Uterus (tissue), 4 donors: Measurements from ENCODE around the gene HSPA12A. TPM values are rescaled to one million over a fixed set of nuclear protein-coding genes. Genes with fewer than 3 reads are reported as not detected.

Experiments
- DNase-seq, 2 donors: peaks; one replicate each; pipeline ENCODE4 v3.0.0-alpha.2; 2019 to 2020
- H3K27ac ChIP-seq, 2 donors: fragments of 200-600 bp; sonication (generic); 1 replicate in 1 of 2; 2 replicates in 1 of 2; pipeline ENCODE4 v1.5.1; 2016 to 2018
- H3K27me3 ChIP-seq, 2 donors: fragments of 200-600 bp; sonication (generic); one replicate each; pipeline ENCODE4 v1.5.1; 2018 to 2019; ENCODE audit warnings: control low read depth in 1 of 2
- H3K36me3 ChIP-seq, 2 donors: fragments of 200-600 bp; sonication (generic); one replicate each; pipeline ENCODE4 v1.5.1; 2019; ENCODE audit warnings: control low read depth in 1 of 2
- H3K4me1 ChIP-seq, 2 donors: fragments of 200-600 bp; sonication (generic); one replicate each; pipeline ENCODE4 v1.5.1; 2018 to 2019; ENCODE audit warnings: control low read depth in 1 of 2
- H3K4me3 ChIP-seq, 2 donors: fragments of 200-600 bp; sonication (generic); 1 replicate in 1 of 2; 2 replicates in 1 of 2; pipeline ENCODE4 v1.5.1; 2018 to 2019; ENCODE audit warnings: mild to moderate bottlenecking in 1 of 2
- H3K9me3 ChIP-seq, 2 donors: fragments of 200-600 bp; sonication (generic); one replicate each; pipeline ENCODE4 v1.5.1; 2019; ENCODE audit warnings: control low read depth in 1 of 2
- CTCF ChIP-seq, 4 experiments: fragments of 200-600 bp in 2 of 4; fragments of 450-650 bp in 2 of 4; sonication (generic) in 2 of 4; IDR thresholded peaks; one replicate each; pipeline ENCODE4 v1.5.1; 2016 to 2019; ENCODE audit warnings: antibody characterized with exemption in 4 of 4, mild to moderate bottlenecking in 2 of 4, moderate library complexity in 1 of 4
- POLR2A ChIP-seq, 2 donors: fragments of 450-650 bp; IDR thresholded peaks; one replicate each; pipeline ENCODE4 v1.6.1; 2016; ENCODE audit warnings: antibody characterized with exemption in 2 of 2, mild to moderate bottlenecking in 1 of 2, moderate library complexity in 1 of 2
- intact Hi-C: fragments of 100-400 bp; cut with DNase I; formaldehyde crosslinking; loops from one replicate; pipeline ENCODE4 v1.15.1; 2023; ENCODE audit warnings: low total_unique reads
- total RNA-seq, 4 donors: library from RNA; depleted of rRNA in 3 of 4; stranded (reverse); fragments of >200 nt in 3 of 4; gene quantifications; one replicate each; pipeline versions ENCODE4 v1.1.0 to v1.2.4, GENCODE V29; 2014 to 2023
- donor health status: DM: yes; HTN: yes; CAD: no.

Gene HSPA12A
- 10 to 100 TPM in 2 of 4 donors, 1 to 10 TPM in 2; 4.9 to 32.0 (median 16.0) TPM for total RNA-seq

DNA sequence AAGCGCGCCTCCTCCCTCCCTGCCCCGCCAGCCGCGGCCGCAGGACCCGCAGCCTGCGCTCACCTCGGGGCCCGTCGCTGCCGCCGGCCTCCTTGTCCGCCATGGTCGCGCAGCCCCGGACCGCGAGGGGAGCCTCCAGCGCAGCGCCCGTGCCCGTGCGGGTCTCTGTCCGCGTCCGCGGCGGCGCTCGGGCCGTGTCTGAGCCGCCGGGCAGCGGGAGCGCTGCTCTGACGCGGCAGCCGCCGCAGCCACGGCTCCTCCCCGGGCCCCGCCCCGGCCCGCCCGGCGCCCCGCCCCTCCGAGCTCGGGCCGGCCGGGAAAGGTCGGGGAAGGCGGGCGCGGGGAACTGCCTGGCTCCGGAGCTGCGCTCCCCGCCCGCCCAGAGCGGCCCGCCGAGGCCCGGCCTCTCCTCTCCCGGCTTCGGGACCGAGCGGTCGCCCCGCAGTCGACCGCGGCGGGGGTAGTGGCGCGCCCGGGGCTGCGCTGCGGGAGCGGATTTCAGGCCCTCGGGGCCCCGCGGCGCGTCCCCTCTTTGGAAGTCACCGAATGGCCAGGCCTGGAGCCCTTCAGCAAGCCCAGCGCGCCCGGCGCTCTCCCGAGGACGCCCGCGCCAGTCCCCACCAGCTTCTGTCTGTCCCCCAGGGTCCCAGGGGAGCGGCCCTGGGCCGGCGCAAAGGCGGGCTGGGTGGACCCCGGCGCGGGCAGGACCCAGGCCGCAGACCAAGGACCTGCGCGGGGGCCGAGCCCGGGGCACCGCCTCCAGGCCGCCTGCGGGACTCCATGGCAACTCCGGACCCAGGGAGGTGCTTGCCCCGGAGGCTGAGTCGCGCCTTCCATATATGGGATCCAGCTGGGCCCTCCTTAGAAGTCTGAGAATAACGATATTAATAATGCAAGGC is at the start of gene HSPA12A:
Gene HSPA12A, minus strand, starts transcription at position 200 of the 899 bp plus-strand sequence. Its CDS starts 97 bp downstream, at position 103.
- Histone ChIP-seq H3K4me3 (peak within 1 kb of the TSS; percentile 55 to 95), H3K9me3 (no peaks in the 10 kb centered on the region), H3K27me3 (no peaks in the 10 kb centered on the region), H3K36me3 (no peaks in the 10 kb centered on the region), H3K4me1 (peaks cover 0 to 5% of the 10 kb centered on the region in 2 donors), H3K27ac (peak within 1 kb of the TSS; percentile 79 to 94)
- peak; percentile 76 to 86 for DNase-seq
- intact Hi-C loops, result no loop called here
- TF ChIP-seq POLR2A (IDR thresholded peaks at IDR 0.05), result peak; percentile 71 to 97
- TF ChIP-seq CTCF (IDR thresholded peaks at IDR 0.05), result no peak

- no peaks in the 10 kb centered on the region for H3K4me1 ChIP-seq
- intact Hi-C loops, result loop anchor here (10.0 kb wide), 1 partner anchor 384 kb away; no protein-coding TSS in a partner anchor
- TF ChIP-seq POLR2A (IDR thresholded peaks at IDR 0.05) (no peak), CTCF (IDR thresholded peaks at IDR 0.05) (no peak)
- H3K27ac ChIP-seq, result no peak overlapping the region
- H3K9me3 ChIP-seq, result no peaks in the 10 kb centered on the region
- H3K4me3 ChIP-seq, result no peak overlapping the region
- H3K36me3 ChIP-seq, result no peaks in the 10 kb centered on the region
- peaks cover 0 to 5% of the 10 kb centered on the region in 2 donors for H3K27me3 ChIP-seq
- DNase-seq, result no peak
Measured at GRCh38 chr10:116791241-116791640, 48.9 kb upstream of the HSPA12A start.

GRCh38 chr10:116787893-116788665 is 45.7 kb upstream of the HSPA12A start:
- no peaks in the 10 kb centered on the region for H3K4me1 ChIP-seq
- peak; percentile 95 to 99 (median 98) for TF ChIP-seq CTCF (IDR thresholded peaks at IDR 0.05)
- TF ChIP-seq POLR2A (IDR thresholded peaks at IDR 0.05), result no peak
- H3K9me3 ChIP-seq, result no peaks in the 10 kb centered on the region
- peak; percentile 84 to 86 for DNase-seq
- no peaks in the 10 kb centered on the region for H3K36me3 ChIP-seq
- no peak overlapping the region for H3K27ac ChIP-seq
- H3K4me3 ChIP-seq, result no peak overlapping the region
- H3K27me3 ChIP-seq, result peaks cover 0 to 4% of the 10 kb centered on the region in 2 donors
- intact Hi-C loops, result loop anchor here (5.0 kb wide), 1 partner anchor 106 kb away; no protein-coding TSS in a partner anchor

- Histone ChIP-seq H3K27ac (no peak overlapping the region), H3K36me3 (no peaks in the 10 kb centered on the region), H3K27me3 (no peaks in the 10 kb centered on the region), H3K4me1 (no peaks in the 10 kb centered on the region), H3K4me3 (no peak overlapping the region), H3K9me3 (no peaks in the 10 kb centered on the region)
- intact Hi-C loops, result loop anchor here (5.0 kb wide), 1 partner anchor 105 kb away; no protein-coding TSS in a partner anchor
- TF ChIP-seq CTCF (IDR thresholded peaks at IDR 0.05) (no peak), POLR2A (IDR thresholded peaks at IDR 0.05) (no peak)
- no peak for DNase-seq
Measured at GRCh38 chr10:116787053-116787659, 44.8 kb upstream of the HSPA12A start.
